Left forelimb (tissue), 1 donor: ENCODE results near the gene SLC9A7.
"Not testable (repeated sequence)": the region's sequence is repeated elsewhere in the genome, so short reads cannot be mapped to it uniquely, and the experiment has no call there.

ENCODE experiments used
- DNase-seq: peaks from one replicate; pipeline ENCODE4 v3.0.0-alpha.2; 2018; ENCODE audit warnings: low spot score

Gene SLC9A7

DNA sequence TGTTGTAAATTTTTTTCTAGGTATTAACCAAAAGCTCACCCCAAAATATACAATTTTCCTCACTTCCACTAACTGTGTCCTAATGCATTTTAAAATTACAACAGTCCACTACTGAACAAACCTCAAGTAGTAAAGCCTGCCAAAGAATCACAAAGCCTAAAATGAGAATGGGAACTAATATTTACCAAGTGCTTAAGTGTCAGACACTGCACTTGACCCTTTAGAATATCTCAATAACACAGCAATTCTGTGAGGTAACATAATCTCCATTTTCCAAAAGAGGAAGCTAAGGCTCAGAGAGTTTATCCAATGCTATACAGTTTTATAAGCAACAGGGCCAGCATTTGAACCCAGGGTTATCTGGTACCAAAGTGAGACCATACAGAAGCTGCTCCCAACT lies 4.9 kb downstream of the SLC9A7 start:
- DNase-seq: no peak

GRCh38 chrX:46750889-46751288 lies 8.0 kb downstream of the SLC9A7 start:
- no peak for DNase-seq

DNA sequence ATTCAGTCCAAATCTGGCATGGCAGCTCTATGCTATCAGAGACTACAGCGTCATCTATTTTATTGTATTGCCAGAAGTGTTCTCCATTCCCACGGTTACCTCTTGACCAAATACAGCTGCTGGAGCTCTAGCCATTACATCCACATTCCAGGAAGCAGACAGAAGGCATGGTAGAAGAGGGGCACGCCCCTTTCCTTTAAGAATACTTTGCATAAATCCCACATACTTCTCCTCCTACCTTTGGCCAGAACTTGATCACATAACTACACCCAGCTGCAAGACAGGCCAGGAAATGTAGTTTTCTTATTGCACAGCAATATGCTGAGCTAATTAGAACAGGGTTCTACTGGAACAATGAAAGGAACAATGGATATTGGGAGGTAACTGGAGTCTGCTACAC lies 14.9 kb downstream of the SLC9A7 start:
- DNase-seq: no peak

GRCh38 chrX:46743046-46743445 lies 15.9 kb downstream of the SLC9A7 start:
- no peak for DNase-seq

DNA sequence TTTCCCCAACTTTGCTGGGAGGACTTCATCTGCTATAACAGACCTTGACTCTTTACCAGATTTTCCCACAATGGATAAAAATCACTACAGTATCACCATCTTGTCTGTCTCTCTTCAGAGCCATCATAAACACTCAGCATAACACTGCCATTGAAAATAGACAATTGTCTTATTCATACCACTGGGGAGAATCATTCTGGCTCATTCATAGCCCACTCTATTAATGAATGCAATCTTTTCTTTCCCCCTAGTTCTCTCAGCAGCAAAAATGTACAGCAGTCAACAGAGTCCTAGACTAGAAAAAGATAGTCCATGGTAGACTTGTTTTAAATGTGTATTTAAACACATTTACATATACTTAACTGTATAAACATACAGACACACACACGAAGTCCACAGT lies 19.2 kb downstream of the SLC9A7 start:
- no peak for DNase-seq

GRCh38 chrX:46737462-46737861 lies 21.5 kb downstream of the SLC9A7 start:
- no peak for DNase-seq

GRCh38 chrX:46737041-46737440 lies 21.9 kb downstream of the SLC9A7 start:
- no peak for DNase-seq

DNA sequence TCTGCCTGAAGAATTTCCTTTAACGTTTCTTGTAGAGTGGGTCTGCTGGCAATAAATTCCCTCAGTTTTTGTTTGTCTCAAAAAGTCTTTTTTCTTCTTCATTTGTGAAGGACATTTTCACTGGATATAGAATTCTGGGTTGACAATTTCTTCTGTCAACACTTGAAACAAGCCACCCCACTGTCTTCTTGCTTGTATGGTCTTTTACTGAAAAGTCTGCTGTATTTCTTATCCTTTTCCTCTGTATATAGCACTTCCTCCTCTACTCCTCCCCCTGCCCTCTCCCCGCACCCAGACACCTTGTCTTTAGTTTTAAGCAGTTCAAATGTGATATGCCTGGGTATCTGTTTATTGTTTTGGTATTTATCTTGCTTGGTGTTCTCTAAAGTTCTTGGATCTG lies 23.3 kb downstream of the SLC9A7 start:
- DNase-seq: no peak

DNA sequence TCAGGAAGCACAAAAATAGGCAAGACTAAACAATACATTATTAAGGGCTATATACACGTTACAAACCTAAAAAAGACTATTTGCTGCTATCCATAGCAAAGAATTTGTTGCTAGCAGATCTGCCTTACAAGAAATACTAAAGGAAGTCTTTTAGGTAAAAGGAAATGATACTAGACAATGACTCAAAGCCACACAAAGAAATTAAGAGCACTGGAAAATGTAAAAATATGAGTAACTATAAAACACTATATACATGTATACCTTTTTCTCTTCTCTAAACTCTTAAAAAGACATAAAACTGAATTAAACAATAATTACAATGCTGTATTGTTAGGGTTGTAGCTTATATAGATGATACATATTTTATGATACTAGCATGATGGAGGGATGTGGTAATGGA lies 25.7 kb downstream of the SLC9A7 start:
- no peak for DNase-seq

- no peak for DNase-seq
Measured at GRCh38 chrX:46730765-46731164, 28.2 kb downstream of the SLC9A7 start.

DNA sequence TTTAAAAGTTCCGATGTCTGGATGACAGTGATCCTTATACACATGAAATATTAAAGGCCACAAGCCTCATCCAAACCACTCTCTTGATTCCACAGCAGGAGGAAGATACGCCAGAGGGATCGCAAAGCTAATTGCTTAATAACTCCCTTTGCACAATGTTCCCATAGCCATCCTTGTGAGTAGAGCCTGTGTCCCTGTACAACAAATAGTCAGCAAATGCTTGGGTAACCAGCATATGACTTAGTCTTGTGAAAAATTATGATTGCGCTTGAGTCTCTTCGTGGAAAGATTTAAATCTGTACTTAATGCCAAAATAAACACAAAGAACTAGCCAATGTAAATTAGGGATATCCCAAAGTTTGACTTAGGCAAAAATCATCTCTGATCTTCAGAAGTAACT lies 31.5 kb downstream of the SLC9A7 start:
- DNase-seq: no peak

- DNase-seq: not testable (repeated sequence)
Measured at GRCh38 chrX:46723569-46723927, 35.4 kb downstream of the SLC9A7 start.

DNA sequence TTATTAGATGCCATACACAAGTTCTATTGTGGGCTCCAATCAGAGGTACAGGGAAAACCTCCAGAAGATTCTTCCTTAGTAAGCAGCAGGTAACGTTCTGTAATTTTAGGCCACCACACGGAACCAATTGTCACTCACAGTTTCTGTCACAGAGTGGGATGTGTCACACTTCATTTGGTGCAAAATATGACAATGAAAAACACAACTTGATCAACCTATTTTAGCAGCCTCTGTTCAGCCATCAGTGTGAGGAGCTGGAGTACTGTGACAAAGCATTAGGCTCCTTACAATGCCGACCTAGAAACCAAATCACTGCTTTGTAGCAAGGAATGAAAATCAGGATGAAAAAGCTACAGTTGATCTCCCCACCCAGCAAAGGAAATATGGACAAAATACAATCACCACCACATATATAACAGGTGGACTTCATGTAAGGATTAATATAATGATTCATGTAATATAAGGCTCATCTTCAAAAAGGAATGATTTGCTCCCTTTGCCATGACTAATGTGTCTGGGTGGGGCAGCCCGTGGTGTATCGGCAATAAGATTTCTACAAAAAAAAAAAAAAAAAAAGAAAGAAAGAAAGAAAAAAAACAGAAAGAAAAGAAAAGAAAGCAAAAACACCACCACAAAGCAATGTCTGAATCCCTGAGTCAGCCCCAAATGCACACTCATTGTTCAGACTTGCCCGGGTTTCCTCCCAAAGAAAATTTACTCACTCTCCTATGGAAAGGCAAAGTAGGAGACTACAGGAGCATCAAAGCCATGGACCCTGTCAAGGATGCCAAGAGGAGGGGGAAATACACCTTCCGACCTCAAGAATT lies 36.0 kb downstream of the SLC9A7 start:
- DNase-seq: no peak

DNA sequence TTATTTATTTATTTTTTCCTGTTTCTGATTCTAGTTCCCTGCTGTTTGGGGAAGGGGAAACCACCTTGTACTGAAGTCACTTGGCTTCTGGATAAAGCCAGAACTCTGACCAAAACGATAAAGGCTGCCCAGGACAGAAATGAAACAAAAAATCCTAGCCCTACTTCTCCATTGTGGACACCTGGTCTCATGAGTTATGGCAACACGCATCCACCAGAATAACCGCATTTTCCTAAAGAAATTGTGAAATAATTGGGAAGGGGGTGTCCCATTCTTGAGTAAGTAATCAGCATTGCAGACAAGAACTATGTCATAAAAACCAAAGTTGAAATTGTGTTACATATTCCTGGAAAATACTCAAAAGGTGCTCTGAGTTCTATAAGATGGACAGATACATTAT lies 42.1 kb downstream of the SLC9A7 start:
- no peak for DNase-seq

DNA sequence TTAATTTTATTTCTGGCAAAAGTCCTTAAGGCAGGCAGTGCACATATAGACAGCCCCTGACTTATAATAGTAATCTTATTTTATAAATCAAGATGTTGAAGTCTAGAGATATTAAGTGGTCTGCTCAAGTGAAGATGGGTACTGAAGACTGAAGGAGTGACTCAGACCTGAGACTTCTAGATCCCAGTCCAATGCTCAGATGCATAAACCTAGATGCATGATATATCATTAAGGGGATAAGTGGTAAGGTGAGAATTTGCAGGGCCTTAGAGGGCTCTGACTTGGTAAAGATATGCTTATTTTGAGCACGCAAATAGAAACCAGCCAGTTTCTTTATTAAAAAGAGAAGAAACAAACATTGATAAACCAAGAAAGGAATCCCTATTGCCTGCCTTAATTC lies 42.9 kb downstream of the SLC9A7 start:
- DNase-seq: no peak

- no peak for DNase-seq
Measured at GRCh38 chrX:46715530-46715929, 43.4 kb downstream of the SLC9A7 start.

- DNase-seq: no peak
Measured at GRCh38 chrX:46713672-46714490, 45.0 kb downstream of the SLC9A7 start.

DNA sequence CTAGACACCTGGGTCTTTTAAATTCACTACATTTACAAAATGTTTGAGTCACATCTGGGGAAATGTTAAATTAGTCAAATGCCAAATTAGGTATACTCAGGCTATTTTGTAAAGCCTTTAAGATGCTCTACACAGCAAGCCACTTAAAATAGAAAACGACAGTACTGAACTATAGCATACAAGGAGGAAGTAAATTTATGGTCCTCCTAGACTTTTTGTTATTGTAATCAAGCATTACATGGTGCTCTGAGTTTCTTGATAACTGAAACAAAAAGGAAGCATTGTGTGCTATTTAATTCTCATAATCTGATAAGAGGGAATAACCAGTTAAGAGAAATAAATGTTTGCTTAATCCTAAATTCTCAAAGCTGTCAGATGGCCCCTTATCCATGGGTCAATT lies 46.2 kb downstream of the SLC9A7 start:
- DNase-seq: no peak

GRCh38 chrX:46710927-46711623 lies 47.8 kb downstream of the SLC9A7 start:
- DNase-seq: no peak

DNA sequence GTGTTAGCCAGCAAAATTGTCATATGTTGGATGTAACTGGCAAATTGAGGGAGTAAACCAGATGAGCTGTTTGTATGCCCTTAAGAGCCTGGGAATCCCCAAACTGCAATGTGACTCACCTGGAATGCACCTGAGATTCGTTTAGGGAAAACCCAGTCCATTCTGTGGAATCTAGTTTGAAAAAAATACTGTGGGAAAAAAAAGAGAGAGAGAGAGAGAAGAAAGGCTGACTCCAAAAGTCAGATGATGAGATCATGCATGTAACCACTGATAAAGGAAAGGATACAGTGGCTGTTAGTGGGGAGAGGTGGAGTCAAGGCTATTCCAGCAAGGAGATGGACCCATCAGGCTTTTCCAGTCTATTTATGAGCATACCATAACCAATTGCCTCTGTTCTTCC lies 48.5 kb downstream of the SLC9A7 start:
- no peak for DNase-seq

DNA sequence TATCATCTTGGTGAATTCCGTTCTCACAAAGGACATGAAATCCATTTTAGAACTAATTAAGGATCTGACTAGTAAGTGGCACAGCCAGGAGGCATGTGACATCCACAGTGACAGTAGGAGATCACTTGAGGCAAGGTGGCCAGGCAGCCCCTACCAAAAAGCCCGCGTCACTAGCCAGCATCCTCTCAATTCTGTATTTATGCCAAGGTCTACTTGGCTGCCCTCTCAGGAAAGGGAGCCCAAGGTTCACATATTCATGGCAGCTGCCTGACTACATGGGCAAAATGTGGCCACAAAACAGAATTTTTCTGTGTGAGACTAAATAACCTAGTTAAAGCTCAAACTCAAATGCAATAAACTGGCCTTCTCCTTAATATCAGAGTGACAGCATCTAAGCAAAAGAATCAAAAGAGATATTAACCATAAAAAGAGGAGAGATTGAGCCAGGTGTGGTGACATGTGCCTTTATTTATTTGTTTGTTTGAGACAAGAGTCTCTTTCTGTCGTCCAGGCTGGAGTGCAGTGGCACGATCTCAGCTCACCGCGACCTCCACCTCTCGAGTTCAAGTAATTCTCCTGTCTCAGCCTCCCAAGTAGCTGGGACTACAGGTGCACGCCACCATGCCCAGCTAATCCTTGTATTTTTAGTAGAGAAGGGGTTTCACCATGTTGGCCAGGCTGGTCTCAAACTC lies 51.5 kb downstream of the SLC9A7 start:
- DNase-seq: no peak

GRCh38 chrX:46704767-46705386 lies 54.0 kb downstream of the SLC9A7 start:
- DNase-seq: no peak
